Measurements from ENCODE around the gene RNF207. TPM values are rescaled to one million over a fixed set of nuclear protein-coding genes. Genes with fewer than 3 reads are reported as not detected.

The RNF207 gene
- total and polyA plus RNA-seq, 2 experiments from 2014 or later = 29.3 to 30.9 TPM

DNA sequence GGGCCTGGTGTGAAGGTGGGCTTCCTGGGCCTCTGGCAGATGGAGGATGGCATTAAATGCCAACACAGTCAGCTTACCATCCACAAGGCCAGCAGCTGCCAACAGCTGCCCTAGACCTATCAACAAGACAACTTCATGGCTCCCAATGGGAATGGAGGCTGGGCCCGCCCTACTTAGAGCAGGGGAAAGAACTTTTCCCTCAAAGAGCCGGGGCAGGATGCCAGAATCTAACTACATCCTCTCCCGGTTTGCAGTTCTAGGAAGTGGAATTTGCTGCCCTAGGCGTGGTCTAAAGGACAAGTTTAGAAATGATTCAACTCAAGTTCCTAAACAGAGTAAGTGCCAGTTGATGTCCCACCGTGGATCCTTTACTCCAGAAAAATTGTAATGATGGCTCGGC lies 16.7 kb downstream of the RNF207 start:
- WGBS (ENCODE audit: low lambda C conversion rate, missing lambda C conversion rate) = 84% methylated on average over 6 of the region's 6 CpGs
- no peaks in the 10 kb centered on the region for H4K20me1 ChIP-seq (ENCODE audit: insufficient read depth, poor library complexity, severe bottlenecking)
- H3K79me2 ChIP-seq = peaks cover 2% of the 10 kb centered on the region
- no peaks in the 10 kb centered on the region for H3K9me3 ChIP-seq (ENCODE audit: low read depth)
- no peaks in the 10 kb centered on the region for H3K36me3 ChIP-seq (replicated peaks; ENCODE audit: insufficient read depth, low read depth)
- TF ChIP-seq, protein P1, sequence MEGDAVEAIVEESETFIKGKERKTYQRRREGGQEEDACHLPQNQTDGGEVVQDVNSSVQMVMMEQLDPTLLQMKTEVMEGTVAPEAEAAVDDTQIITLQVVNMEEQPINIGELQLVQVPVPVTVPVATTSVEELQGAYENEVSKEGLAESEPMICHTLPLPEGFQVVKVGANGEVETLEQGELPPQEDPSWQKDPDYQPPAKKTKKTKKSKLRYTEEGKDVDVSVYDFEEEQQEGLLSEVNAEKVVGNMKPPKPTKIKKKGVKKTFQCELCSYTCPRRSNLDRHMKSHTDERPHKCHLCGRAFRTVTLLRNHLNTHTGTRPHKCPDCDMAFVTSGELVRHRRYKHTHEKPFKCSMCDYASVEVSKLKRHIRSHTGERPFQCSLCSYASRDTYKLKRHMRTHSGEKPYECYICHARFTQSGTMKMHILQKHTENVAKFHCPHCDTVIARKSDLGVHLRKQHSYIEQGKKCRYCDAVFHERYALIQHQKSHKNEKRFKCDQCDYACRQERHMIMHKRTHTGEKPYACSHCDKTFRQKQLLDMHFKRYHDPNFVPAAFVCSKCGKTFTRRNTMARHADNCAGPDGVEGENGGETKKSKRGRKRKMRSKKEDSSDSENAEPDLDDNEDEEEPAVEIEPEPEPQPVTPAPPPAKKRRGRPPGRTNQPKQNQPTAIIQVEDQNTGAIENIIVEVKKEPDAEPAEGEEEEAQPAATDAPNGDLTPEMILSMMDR (IDR thresholded peaks at IDR 0.05; ENCODE audit: poor library complexity) = no peak
- TF ChIP-seq EZH2phosphoT487 (IDR thresholded peaks at IDR 0.05; ENCODE audit: low read depth, severe bottlenecking, unreplicated experiment) (no peak), EZH2 (IDR thresholded peaks at IDR 0.05; ENCODE audit: borderline replicate concordance) (no peak)
- no peaks in the 10 kb centered on the region for H3K9me2 ChIP-seq (replicated peaks; ENCODE audit: insufficient read depth)
- DNase-seq (ENCODE audit: low spot score) = peak; percentile 53
- H2AFZ ChIP-seq = no peak overlapping the region
- H3K27me3 ChIP-seq = no peaks in the 10 kb centered on the region
- H3K27ac ChIP-seq = no peak overlapping the region
- H3K4me1 ChIP-seq (ENCODE audit: insufficient read depth) = peaks cover 15% of the 10 kb centered on the region
- no peak overlapping the region for H3K4me3 ChIP-seq
- no peak overlapping the region for H3K4me2 ChIP-seq

DNA sequence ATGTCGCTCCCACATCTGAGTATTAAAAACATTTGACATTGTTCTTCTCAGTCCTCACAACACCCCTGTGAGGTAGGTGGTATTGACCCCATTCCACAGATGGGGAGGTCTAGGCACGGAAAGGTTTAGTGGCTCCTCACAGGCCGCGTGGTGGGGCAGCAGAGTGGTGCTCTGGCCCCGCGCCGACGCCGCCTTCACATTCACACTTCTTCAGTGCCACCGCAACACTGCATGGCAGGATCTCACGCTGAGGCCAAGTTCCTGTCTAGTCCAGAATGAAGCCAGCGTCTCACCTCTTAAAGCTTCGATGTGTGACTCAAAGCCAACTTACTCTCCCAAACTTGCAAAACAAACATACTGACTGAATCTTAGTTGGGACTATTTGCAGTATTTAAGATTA lies 17.7 kb downstream of the RNF207 start:
- Histone ChIP-seq H3K27ac (peak overlapping the region; percentile 94), H3K9me2 (replicated peaks; ENCODE audit: insufficient read depth) (no peaks in the 10 kb centered on the region), H4K20me1 (ENCODE audit: insufficient read depth, poor library complexity, severe bottlenecking) (no peaks in the 10 kb centered on the region), H3K4me3 (no peak overlapping the region), H3K9me3 (ENCODE audit: low read depth) (no peaks in the 10 kb centered on the region), H3K79me2 (peaks cover 2% of the 10 kb centered on the region), H3K4me1 (ENCODE audit: insufficient read depth) (peaks cover 15% of the 10 kb centered on the region), H3K27me3 (no peaks in the 10 kb centered on the region), H2AFZ (no peak overlapping the region), H3K4me2 (no peak overlapping the region), H3K36me3 (replicated peaks; ENCODE audit: insufficient read depth, low read depth) (no peaks in the 10 kb centered on the region)
- no peak for TF ChIP-seq EZH2 (IDR thresholded peaks at IDR 0.05; ENCODE audit: borderline replicate concordance)
- TF ChIP-seq, protein P1 (IDR thresholded peaks at IDR 0.05; ENCODE audit: poor library complexity) = no peak
- TF ChIP-seq EZH2phosphoT487 (IDR thresholded peaks at IDR 0.05; ENCODE audit: low read depth, severe bottlenecking, unreplicated experiment) = no peak
- peak; percentile 2 for DNase-seq (ENCODE audit: low spot score)
- WGBS (ENCODE audit: low lambda C conversion rate, missing lambda C conversion rate) = 95% methylated on average over 13 of the region's 13 CpGs

DNA sequence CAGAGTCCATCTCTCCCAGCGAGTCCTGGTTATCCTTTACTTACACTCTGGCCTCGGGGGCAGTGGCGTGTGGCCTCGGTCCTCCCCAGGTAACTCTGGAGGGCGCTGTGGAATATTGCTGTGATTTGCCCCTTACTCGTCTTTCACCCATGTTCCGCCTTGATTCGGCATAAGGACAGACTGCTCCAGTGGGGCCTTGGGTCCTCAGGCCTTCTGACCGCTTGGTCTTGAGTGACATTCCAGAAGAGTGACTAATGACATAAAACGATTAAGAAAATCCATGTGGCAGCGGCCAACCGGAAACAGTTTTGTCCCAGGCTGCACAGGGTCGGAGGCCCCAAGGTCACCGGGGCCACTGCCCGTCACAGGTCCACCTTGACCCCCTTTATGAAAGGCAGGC lies 18.8 kb downstream of the RNF207 start:
- 70% methylated on average over 15 of the region's 15 CpGs for WGBS (ENCODE audit: low lambda C conversion rate, missing lambda C conversion rate)
- Histone ChIP-seq H3K4me2 (peak overlapping the region; percentile 14), H3K27me3 (no peaks in the 10 kb centered on the region), H3K27ac (peak overlapping the region; percentile 94), H4K20me1 (ENCODE audit: insufficient read depth, poor library complexity, severe bottlenecking) (no peaks in the 10 kb centered on the region), H3K9me3 (ENCODE audit: low read depth) (no peaks in the 10 kb centered on the region), H3K4me1 (ENCODE audit: insufficient read depth) (peaks cover 15% of the 10 kb centered on the region), H3K79me2 (peaks cover 2% of the 10 kb centered on the region), H2AFZ (no peak overlapping the region), H3K4me3 (no peak overlapping the region), H3K9me2 (replicated peaks; ENCODE audit: insufficient read depth) (no peaks in the 10 kb centered on the region), H3K36me3 (replicated peaks; ENCODE audit: insufficient read depth, low read depth) (no peaks in the 10 kb centered on the region)
- DNase-seq (ENCODE audit: low spot score) = peak; percentile 53
- TF ChIP-seq, protein P1 (IDR thresholded peaks at IDR 0.05; ENCODE audit: poor library complexity) = no peak
- TF ChIP-seq EZH2 (IDR thresholded peaks at IDR 0.05; ENCODE audit: borderline replicate concordance) (no peak), EZH2phosphoT487 (IDR thresholded peaks at IDR 0.05; ENCODE audit: low read depth, severe bottlenecking, unreplicated experiment) (no peak)

DNA sequence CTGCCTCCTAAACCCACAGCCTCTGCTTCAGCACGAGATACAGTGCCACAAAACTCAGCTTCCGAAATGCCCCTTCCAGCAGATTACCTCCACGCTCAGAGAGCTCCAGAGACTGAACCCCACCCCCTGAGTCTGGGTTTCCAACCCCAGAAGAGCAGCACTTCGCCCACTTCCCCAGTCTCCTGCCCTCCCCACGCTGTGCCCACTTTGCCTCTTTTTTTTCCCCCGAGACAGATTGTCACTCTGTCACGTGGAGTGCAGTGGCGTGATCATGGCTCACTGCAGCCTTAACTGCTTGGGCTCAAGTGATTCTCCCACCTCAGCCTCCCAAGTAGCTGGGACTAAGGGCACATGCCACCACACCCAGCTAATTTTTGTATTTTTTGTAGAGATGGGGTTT lies 19.7 kb downstream of the RNF207 start:
- no peak for DNase-seq (ENCODE audit: low spot score)
- H3K9me2 ChIP-seq (replicated peaks; ENCODE audit: insufficient read depth) = no peaks in the 10 kb centered on the region
- no peaks in the 10 kb centered on the region for H3K9me3 ChIP-seq (ENCODE audit: low read depth)
- H3K27me3 ChIP-seq = no peaks in the 10 kb centered on the region
- H3K79me2 ChIP-seq = peaks cover 2% of the 10 kb centered on the region
- H2AFZ ChIP-seq = no peak overlapping the region
- no peak overlapping the region for H3K4me2 ChIP-seq
- H3K27ac ChIP-seq = peak overlapping the region; percentile 94
- H4K20me1 ChIP-seq (ENCODE audit: insufficient read depth, poor library complexity, severe bottlenecking) = no peaks in the 10 kb centered on the region
- peaks cover 13% of the 10 kb centered on the region for H3K4me1 ChIP-seq (ENCODE audit: insufficient read depth)
- H3K4me3 ChIP-seq = no peak overlapping the region
- TF ChIP-seq EZH2phosphoT487 (IDR thresholded peaks at IDR 0.05; ENCODE audit: low read depth, severe bottlenecking, unreplicated experiment) (no peak), EZH2 (IDR thresholded peaks at IDR 0.05; ENCODE audit: borderline replicate concordance) (no peak)
- TF ChIP-seq, protein P1 (IDR thresholded peaks at IDR 0.05; ENCODE audit: poor library complexity) = no peak
- WGBS (ENCODE audit: low lambda C conversion rate, missing lambda C conversion rate) = 95% methylated on average over 8 of the region's 8 CpGs
- H3K36me3 ChIP-seq (replicated peaks; ENCODE audit: insufficient read depth, low read depth) = no peaks in the 10 kb centered on the region
